ENCODE results near the gene CCL3.

Gene CCL3

DNA sequence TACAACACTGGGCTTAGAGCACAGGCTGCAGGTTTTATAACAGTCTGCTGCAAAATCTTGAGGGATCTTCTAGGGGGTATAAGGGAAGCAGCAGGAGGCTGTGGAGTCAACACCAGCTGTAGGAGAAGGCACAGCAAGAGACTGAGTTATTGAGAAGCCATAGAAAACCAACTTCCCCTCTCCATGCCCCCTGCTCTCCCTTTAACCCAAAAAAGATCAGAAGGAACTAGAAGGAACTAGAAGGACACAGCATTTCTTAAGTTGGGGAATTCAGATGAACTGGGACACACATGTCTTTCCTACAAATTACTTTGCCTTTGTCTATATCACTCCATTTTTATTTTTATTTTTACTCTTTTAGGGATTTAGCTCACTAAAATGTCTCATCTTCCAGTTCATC is 32.0 kb downstream of the CCL3 start:
- no peak overlapping the region for H3K27ac ChIP-seq
- H3K4me3 ChIP-seq: no peak overlapping the region

- Histone ChIP-seq H3K4me3 (no peak overlapping the region), H3K27ac (peak overlapping the region in 1 of 21 experiments; percentile 9)
Measured at GRCh38 chr17:36055921-36056520, 33.9 kb downstream of the CCL3 start.

DNA sequence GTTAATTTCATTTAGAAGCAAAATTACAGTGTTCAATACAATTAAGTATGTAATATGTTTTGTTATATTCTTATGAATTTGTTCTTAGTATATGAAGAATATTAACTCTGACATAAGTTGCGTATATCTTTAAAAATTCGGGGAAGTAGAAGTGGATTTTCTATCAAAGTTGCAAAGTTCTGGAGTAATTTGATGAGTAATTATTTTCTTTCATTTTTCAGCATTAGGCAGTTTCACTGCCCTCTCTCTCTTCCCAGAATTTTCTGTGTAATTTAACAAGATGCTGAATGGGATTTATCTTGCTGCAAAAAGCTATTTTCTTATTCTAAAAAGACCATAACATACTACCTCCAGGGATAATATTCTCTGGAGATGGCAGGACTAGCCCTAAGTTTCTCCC is 34.8 kb downstream of the CCL3 start:
- H3K27ac ChIP-seq: no peak overlapping the region
- H3K4me3 ChIP-seq: no peak overlapping the region

DNA sequence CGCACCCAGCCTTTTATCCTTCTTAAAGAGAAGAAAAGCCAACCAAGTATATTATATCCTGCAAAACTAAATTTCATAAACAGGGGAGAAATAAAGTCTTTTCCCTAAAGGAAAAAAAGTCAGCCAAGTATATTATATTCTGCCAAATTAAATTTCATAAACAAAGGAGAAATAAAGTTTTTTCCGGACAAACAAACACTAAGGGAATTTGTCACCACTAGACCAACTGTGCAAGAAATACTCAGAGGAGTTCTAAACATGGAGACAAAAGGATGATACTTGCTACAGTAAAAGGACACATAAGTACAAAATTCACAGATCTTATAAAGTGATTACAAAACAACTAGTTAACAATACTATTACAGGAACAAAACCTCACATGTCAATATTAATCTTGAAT is 40.3 kb downstream of the CCL3 start:
- H3K4me3 ChIP-seq: no peak overlapping the region
- no peak overlapping the region for H3K27ac ChIP-seq

GRCh38 chr17:36048066-36048465 is 41.9 kb downstream of the CCL3 start:
- no peak overlapping the region for H3K27ac ChIP-seq
- no peak overlapping the region for H3K4me3 ChIP-seq

All from skin epidermis (tissue), 12 donors.